Activated CD4-positive, alpha-beta T cell treated with anti-CD3 and anti-CD28 coated beads, Interleukin-2, amount 50 U/mL, for 4 hours (primary cell): Measurements from ENCODE around the gene C19orf73.
"Not testable (repeated sequence)": the region's sequence is repeated elsewhere in the genome, so short reads cannot be mapped to it uniquely, and the experiment has no call there.

Source experiments
- DNase-seq, 2 experiments: peaks; one replicate each; pipeline ENCODE4 v3.0.0-alpha.2; 2020

Gene C19orf73

DNA sequence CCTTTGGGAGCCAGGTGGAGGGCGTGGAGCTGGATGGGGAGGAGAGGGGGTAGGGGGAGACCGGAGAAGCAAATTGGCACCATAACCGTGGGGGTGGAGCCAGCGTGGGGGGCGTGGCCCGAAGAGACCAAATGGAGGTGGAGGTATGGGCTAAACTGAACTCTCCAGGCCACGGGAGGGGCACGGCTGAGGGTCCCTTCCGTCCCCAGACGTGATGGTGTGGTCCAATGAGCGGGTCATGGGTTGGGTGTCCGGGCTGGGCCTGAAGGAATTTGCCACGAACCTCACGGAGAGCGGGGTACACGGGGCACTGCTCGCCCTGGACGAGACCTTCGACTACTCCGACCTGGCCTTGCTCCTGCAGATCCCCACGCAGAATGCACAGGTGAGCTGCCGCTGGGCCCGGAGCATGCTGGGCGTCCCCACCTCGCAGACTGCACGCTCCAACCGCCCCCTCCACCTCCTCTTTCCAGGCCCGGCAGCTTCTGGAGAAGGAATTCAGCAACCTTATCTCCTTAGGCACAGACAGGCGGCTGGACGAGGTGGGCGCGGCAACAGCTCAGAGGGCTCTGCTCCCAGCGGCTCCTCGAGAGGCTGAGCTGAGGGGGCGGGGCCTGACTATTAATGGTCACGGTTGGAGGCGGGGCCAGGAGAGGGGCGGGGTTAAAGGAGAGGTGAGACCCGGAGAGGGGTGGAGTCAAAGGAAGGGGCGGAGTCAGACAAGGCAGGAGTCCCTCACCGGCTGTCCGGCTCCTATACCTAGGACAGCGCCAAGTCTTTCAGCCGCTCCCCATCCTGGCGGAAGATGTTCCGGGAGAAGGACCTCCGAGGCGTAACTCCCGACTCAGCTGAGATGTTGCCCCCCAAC lies 30.1 kb upstream of the C19orf73 start:
- DNase-seq, result peak; percentile 74

DNA sequence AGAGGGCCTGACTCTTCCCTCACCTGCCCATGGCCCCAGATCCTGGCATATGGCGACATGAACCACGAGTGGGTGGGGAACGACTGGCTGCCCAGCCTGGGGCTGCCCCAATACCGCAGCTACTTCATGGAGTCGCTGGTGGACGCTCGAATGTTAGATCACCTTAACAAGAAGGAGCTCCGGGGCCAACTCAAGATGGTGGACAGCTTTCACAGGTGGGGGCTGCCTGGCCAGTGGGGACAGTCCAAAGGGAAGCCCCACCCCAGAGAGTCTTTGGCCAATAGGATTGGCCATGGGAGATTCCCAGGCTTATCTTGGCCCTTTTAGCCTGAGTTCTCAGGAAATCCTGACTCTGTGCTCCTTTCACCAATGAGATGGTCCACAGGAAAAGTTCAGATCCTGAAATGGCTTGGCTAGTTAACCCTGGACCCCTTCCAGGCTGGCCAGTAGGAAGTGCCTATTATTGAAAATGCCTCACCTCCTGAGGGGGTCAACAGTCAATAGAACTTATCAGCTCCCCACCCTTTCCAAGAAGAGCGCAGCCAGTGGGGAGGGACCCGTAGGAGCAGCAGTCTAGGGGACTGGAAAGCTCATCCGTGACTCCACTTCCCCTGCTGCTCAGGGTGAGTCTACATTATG lies 29.2 kb upstream of the C19orf73 start:
- no peak for DNase-seq

DNA sequence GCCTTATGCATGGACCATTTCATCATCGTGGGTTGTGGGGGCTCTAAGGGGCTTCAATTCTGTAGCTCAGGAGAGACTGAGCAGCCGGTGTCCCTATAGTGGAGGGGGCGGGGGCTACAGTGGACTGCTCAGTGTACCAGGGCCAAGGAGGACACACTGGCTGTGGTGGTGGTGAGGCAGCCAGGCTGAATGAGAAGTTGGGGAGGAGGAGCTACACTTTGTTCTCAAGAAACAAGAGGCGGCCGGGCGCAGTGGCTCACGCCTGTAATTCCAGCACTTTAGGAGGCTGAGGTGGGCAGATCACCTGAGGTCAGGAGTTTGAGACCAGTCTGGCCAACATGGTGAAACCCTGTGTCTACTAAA lies 27.4 kb upstream of the C19orf73 start:
- DNase-seq, result not testable (repeated sequence)

DNA sequence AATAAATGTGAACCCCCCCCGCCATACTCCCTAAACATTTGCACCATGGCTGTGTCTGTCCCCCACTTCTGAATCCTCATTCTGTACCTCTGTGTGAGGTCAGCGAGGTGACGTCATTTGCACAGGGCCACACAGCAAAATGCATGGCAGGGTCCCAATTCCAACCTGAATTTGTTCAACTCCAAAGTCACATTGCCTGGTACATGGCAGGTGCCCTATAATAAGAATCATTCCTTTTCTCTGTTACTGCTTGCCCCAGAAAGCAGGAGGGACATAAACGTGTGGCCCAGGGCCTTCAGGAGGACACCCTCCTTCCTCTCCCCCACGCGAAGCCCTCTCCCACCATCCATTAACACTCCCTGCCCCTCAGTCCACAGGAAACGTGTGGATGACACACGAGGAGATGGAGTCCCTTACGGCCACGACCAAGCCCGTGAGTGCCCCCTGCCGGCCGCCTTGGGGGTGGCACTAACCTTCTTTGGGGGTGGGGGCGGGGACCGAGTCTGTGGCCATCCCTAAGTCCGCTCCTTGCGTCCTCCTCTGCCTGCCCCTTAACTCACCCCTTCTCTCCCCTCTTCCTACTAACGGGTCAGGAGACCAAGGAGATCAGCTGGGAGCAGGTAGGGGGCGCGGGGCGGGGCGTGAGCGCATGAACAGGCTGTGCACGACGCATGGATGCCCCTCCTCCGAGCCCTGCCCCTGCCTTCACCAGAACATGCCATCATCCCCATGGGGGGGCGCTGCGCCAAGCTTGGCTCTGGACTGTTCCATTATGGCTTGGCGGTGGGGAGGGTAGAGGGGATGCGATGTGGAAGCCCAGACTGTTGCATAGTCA lies 26.8 kb upstream of the C19orf73 start:
- peak; percentile 69 to 74 for DNase-seq

DNA sequence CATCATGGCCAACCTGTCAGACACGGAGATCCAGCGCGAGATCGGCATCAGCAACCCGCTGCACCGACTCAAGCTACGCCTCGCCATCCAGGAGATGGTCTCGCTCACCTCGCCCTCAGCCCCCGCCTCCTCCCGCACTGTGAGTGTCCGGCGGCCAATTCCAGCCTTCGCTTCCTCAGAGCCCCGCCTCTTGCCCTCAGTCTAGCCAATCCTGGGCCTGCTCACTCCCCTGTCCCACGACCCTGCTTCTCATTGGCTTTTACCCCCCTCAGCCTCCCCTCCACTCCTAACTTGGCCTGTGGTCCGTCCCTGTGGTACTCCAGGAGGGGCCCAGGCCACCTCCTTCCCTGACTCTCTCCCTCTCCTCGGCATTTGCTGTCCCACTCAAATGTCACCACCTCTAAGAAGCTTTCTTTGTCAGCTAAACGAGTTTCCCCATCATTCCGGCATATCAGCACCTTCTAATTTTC lies 24.0 kb upstream of the C19orf73 start:
- DNase-seq, result peak; percentile 41 to 42

DNA sequence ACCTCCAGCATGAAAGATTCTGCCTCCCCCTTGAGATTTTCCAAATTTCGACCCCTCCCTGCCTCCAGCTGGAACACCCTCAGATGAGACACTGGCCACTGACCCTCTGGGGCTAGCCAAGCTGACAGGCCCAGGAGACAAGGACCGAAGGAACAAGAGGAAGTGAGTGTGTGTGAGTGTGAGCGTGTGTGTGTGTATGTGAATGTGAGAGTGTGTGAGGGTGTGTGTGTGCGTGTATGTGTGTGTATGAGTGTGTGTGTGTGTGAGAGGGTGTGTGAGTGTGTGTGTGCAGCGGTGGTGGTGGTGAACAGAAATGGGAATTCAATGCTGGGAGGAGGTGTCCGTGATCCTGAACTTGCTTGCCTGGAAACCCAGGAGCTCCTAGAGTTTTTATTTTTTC lies 22.4 kb upstream of the C19orf73 start:
- no peak for DNase-seq

DNA sequence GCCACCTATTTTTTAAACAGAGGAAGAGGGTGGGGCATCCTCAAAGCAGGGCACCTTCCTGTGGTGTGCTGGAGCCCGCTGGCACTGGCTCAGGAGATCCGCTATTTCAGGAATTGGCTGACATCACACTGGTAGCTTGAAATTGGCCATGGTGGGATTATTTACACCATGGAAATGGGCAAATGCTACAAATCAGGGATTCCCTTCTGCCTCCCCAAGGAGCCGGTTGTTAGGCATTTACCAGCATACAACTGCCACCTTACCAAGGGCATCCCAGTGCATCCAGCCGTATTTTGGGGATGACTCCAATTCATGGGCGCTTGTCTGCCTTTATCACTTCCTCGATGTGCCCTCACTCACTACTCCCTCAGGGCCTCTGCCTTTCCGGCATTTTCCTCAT lies 22.0 kb upstream of the C19orf73 start:
- DNase-seq, result no peak

DNA sequence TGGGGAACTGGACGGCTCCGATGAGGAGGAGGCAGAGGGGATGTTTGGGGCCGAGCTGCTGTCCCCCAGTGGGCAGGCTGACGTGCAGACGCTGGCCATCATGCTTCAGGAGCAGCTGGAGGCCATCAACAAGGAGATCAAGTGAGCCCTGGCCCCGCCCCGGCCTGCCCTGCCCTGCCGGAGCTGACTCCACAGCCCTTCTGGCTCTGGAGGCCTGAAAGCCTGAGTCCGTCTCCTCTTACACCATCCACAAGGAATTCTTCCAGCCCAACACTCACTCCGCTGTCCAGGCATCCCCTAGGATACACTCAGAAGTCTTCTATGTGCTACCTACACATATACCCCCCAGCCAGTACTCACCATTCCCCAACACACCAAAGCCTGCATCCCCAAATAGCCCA lies 17.8 kb upstream of the C19orf73 start:
- DNase-seq, result no peak

DNA sequence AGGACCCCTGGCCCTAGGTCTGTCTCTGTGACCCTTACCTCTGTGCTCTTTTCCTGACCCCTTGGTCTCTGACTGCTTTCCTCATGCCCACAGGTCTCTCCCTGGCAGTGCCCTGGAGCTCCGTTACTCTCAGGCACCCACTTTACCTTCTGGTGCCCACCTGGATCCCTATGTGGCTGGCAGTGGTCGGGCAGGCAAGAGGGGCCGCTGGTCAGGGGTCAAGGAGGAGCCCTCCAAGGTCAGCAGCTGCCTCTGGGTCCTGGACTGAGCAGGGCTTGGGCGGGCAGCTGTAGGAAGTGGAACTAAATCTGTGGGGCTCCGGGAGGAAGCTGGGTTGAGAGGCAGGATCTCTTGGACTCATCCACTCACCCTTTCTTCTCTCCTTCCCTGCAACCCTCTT lies 16.7 kb upstream of the C19orf73 start:
- DNase-seq, result no peak

DNA sequence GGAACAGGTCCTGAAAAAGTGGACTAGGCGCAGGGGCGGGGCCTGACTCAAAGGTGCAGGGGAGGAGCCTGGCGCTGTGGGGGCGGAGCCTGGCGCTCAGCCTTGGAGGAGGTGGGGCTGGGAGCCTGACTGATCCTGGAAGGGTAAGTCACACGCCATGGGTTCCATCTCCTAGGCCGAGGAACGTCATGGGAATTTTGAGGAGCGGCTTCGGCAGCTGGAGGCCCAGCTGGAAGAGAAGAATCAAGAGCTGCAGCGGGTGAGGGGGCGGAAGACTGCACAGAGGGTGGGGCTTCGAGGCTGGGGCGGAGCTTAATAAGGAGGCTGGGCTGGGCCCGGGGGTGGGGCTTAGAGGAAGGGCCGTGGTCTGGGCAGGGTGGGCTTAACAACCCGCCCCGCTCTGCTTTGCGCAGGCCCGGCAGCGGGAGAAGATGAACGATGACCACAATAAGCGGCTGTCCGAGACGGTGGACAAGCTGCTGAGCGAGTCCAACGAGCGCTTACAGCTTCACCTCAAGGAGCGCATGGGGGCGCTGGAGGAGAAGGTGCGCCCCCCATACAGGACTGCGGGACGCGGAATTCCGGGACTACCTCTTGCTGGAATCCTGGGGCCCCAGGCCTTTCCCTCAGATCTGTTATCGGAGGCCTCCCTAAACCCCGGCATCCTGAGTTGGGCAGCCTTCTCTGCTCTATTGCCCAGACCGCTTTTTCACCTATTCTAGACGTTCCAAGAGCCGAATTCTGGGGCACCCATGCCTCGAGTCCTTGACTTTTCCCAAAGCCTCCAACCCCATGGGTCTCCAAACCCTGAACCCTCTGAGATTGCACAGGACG lies 14.9 kb upstream of the C19orf73 start:
- DNase-seq, result peak; percentile 42 to 46

DNA sequence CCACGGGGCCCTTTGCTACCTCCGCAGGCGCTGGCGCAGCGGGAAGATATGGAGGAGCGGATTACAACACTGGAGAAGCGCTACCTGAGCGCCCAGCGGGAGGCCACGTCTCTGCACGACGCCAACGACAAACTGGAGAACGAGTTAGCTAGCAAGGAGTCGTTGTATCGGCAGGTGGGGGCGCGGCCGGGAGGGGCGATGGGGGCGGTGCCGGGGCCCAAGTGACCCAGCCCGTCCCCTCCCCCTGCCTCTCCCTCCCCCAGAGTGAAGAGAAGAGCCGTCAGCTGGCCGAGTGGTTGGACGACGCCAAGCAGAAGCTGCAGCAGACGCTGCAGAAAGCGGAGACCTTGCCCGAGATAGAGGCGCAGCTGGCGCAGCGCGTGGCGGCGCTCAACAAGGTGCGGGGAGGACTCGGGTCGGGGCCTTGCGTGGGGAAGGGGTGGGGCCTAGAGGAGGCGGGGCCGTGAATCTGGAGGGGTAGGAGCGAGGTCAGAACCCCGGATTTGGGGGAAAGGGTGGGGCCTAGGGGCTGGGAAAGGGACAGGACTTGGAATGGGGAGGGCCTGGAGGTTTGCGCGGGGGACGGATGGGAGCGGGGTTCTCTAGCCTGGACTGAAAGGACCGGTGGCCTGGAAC lies 14.1 kb upstream of the C19orf73 start:
- peak in 1 of 2 experiments; percentile 21 for DNase-seq

DNA sequence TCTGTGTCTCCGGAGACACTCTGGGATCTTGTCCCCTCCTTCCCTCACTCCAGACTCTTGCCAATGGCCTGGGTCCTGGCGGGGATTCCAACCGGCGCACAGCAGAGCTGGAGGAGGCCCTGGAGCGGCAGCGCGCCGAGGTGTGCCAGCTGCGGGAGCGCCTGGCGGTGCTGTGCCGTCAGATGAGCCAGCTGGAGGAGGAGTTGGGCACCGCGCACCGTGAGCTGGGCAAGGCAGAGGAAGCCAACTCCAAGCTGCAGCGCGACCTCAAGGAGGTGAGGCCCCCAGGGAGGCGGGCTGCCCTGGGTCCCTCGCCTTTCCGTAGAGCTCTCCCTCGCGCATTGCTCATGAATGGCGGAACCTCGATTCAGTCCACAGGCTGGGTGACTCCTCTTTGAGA lies 11.4 kb upstream of the C19orf73 start:
- no peak for DNase-seq

DNA sequence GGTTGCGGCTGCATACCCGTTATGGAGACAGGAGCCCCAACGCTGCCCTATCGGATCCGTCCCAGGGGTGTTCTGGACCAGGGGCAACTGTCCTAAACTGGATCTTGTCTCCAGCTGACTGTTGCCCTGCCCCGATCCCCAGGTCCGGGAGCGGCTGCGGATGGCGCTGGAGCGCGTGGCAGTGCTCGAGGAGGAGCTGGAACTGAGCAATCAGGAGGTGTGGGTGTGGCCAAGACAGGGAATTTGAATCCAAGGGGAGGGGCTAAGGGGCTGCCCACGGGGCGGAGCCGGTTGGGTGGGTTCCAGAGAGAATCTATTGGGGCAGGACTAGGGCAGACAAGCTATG lies 10.3 kb upstream of the C19orf73 start:
- no peak for DNase-seq

DNA sequence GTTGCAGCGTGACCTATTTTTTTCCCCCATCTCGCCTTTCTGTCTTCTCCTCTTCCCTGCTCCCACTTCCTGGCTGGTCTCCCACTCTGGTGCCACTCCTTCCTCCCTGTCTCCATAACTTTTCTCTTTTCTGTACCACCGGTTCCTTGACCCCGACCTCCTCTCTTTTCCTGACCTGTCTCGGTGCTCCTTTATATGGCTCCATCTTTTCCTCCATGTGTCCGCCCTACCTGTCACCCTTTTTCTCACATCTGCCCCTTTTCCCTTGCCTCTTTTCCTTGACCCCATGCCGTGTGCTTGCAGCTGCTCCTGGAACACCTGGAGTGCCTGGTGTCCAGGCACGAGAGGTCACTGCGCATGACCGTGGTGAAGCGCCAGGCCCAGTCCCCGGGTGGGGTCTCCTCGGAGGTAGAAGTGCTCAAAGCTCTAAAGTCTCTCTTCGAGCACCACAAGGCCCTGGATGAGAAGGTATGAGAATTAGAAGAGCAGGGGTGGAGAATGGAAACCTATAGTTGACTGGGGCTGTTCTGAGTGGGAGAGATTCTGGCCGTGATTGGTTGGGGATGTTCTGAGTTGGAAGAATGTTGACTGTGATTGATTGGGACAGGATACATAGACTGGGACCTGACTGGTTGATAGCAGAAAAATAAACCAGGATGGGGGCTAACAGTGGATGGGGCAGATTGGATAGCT lies 9.7 kb upstream of the C19orf73 start:
- DNase-seq, result no peak

DNA sequence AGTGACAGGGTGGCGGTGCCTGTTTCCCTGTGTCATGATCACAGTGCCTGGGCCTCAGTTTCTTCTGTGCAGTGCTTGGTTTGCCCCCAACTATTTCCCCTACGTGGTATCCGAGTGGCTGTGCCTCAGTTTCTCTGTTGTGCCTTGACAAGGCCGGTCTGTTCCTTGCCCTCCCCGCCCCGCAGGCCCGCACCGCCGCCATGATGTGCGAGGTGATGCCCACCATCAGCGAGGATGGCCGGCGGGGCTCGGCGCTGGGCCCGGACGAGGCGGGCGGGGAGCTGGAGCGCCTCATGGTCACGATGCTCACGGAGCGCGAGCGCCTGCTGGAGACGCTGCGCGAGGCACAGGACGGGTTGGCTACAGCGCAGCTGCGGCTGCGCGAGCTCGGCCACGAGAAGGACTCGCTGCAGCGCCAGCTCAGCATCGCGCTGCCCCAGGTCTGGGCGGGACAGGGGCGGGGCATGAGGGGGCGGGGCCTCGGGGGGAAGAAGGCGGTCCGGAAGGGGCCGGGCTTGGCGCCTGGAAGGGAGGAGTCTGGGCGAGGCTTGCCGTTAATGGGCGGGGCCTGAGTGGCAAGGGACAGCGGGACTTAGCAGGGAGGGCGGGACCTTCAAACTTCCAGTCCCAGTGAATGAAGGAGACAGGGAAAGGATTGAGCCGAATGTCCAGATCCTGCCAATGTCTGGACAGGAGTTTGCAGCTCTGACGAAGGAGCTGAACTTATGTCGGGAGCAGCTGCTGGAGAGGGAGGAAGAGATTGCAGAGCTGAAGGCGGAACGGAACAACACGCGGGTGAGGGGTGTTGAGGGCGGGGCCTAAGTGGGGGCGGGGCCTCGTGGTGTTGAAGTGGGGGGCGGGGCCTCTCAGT lies 9.0 kb upstream of the C19orf73 start:
- peak; percentile 90 to 91 for DNase-seq

DNA sequence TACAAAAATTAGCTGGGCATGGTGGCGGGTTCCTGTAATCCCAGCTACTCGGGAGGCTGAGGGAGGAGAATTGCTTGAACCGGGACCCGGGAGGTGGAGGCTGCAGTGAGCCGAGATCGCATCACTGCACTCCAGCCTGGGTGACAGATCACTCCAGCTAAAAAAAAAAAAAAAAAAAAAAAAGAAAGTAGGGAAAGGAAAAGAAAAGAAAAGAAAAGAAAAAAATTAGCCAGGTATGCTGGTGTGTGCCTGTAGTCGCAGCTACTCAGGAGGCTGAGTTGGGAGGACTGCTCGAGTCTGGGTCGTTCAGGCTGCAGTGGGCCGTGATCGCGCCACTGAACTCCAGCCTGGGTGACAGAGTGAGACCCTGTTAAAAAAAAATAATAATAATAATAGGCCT lies 8.3 kb upstream of the C19orf73 start:
- not testable (repeated sequence) for DNase-seq

DNA sequence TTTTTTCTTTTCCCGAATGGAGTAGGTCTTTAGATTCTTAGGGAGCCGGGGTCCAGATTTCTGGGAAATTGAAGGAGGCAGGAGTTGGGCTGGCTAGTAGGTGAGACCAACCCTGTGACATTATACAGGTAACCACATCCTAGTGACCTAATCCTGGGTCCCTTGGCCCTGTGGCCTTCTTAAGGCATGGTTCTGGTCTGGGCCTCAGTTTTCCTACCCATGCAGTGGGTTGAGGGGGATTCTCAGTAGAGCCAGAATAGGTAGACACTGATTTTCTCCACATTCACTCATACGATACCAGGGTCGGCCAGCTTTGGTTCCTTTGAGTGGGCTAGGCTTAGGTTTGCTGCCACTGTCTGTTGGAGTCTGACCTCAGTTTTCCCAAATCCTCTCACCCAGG lies 7.6 kb upstream of the C19orf73 start:
- DNase-seq, result no peak

DNA sequence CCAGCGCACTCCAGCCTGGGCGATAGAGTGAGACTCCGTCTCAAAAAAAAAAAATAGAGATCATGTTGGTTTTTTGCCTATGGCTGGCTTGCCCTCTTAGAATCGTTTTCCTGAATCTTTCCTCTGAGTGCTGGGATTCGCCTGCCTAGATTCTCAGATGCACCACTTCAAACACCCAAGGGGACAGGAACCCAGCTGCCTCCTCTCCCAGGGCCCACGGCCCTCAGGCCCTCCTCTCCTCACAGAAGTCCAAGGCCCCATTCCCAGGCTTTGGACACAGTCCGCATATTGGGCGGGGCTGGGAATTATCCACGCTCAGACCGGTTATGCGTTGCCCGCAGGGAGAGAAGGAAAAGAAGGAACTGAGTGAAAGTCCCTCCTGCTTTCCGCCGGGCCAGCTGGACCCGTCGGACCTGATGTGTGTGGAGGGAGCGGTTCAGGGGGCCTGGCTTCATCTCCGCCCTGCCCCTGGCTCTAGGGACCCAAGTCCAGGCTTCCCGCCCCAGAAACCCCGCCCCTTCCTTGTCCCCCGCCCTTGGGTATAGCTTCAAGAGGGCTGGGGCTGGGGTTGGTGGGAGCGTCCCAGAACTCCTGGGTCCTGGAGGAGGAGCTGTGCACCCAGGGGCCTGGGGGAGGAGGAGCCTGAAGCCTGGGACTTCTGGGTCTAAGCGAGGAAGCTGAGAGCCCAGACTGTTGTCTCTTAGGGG lies 6.2 kb upstream of the C19orf73 start:
- DNase-seq, result no peak

DNA sequence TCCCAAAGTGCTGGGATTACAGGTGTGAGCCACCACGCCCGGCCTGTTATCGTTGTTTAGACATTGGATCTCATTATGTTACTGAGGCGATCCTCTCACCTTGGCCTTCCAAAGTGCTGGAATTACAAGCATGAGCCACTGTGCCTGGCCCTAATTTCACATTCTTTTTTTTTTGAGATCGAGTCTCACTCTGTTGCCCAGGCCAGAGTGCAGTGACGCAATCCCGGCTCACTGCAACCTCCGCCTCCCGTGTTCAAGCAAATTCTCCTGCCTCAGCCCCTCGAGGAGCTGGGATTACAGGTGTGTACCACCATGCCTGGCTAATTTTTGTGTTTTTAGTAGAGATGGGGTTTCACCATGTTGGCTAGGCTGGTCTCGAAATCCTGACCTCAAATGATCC lies 4.3 kb upstream of the C19orf73 start:
- not testable (repeated sequence) for DNase-seq

DNA sequence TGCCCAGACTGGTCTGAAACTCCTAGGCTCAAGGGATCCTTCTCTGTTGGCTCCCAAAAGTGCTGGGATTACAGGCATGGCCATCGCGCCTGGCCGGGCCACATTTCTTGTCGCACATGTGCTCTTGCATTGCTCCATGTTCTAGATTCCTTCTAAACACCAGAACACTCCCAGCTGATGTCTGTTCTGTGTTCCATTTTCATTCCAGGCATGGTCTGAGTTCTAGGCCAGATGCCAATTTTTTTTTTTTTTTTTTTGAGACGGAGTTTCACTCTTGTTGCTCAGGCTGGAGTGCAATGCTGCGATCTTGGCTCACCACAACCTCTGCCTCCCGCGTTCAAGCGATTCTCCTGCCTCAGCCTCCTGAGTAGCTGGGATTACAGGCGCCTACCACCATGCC lies 2.9 kb upstream of the C19orf73 start:
- not testable (repeated sequence) for DNase-seq
